Thyroid gland (tissue), 4 donors: ENCODE results near the gene LRRC7.

Source experiments
- POLR2A ChIP-seq, 2 donors: fragments of 450-650 bp; IDR thresholded peaks; one replicate each; pipeline ENCODE4 v1.6.1; 2017; ENCODE audit warnings: antibody characterized with exemption in 2 of 2, mild to moderate bottlenecking in 2 of 2, moderate library complexity in 1 of 2
- TF ChIP-seq, protein P1 (sequence below), 6 experiments: fragments of 200-600 bp in 3 of 6; fragments of 450-650 bp in 3 of 6; sonication (generic) in 3 of 6; IDR thresholded peaks; one replicate each; pipeline ENCODE4 v1.5.1; 2016 to 2019; ENCODE audit warnings: antibody characterized with exemption in 6 of 6, mild to moderate bottlenecking in 2 of 6, inconsistent platforms in 1 of 6, moderate library complexity in 1 of 6

DNA sequence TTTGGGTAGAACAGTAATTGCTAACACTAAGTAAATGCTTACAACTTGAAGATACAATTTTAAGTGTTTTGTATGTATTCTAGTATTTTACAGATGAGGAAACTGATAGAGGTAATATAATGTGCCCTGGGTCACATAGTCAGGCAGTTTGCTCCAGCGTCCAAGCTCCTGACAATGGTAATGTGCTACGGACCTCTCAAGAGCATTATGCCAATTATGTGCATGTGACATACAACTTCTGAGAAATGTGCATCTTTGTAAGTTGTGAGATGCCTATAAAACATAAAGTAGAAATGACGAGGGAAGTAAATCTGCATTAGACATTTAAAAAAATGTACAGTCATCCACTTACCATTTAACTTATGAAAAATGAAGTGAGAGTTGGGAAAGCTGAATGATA, 186.8 kb downstream of the LRRC7 start:
- TF ChIP-seq, protein P1, sequence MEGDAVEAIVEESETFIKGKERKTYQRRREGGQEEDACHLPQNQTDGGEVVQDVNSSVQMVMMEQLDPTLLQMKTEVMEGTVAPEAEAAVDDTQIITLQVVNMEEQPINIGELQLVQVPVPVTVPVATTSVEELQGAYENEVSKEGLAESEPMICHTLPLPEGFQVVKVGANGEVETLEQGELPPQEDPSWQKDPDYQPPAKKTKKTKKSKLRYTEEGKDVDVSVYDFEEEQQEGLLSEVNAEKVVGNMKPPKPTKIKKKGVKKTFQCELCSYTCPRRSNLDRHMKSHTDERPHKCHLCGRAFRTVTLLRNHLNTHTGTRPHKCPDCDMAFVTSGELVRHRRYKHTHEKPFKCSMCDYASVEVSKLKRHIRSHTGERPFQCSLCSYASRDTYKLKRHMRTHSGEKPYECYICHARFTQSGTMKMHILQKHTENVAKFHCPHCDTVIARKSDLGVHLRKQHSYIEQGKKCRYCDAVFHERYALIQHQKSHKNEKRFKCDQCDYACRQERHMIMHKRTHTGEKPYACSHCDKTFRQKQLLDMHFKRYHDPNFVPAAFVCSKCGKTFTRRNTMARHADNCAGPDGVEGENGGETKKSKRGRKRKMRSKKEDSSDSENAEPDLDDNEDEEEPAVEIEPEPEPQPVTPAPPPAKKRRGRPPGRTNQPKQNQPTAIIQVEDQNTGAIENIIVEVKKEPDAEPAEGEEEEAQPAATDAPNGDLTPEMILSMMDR (IDR thresholded peaks at IDR 0.05) = no peak
- TF ChIP-seq POLR2A (IDR thresholded peaks at IDR 0.05) = no peak
